Chondrocyte (in vitro differentiated cells): ENCODE results near the gene TPM4. TPM values are rescaled to one million over a fixed set of nuclear protein-coding genes. Genes with fewer than 3 reads are reported as not detected.
A peak's percentile ranks its signal among the peaks of the same experiment; 100 is the strongest.

Experiments
- DNase-seq: peaks from one replicate; pipeline ENCODE4 v3.0.0; 2021; ENCODE audit warnings: mixed read lengths, low spot score
- H3K27ac Mint-ChIP-seq: one replicate; pipeline ENCODE4 v1.8.0; 2021; ENCODE audit warnings: mild to moderate bottlenecking, moderate library complexity, mixed read lengths; ENCODE audit not compliant: unreplicated experiment
- H3K27me3 Mint-ChIP-seq: 2 replicates; pipeline ENCODE4 v1.8.0; 2021; ENCODE audit warnings: low read depth, mixed read lengths
- H3K36me3 Mint-ChIP-seq: 2 replicates; pipeline ENCODE4 v1.8.0; 2021; ENCODE audit warnings: low read depth, mixed read lengths
- H3K4me1 Mint-ChIP-seq: 2 replicates; pipeline ENCODE4 v1.8.0; 2021; ENCODE audit warnings: low read depth, mild to moderate bottlenecking, mixed read lengths
- H3K4me3 Mint-ChIP-seq: one replicate; pipeline ENCODE4 v1.8.0; 2021; ENCODE audit warnings: mild to moderate bottlenecking, moderate library complexity, mixed read lengths; ENCODE audit not compliant: unreplicated experiment
- H3K9me3 Mint-ChIP-seq: 2 replicates; pipeline ENCODE4 v1.8.0; 2021; ENCODE audit warnings: low read depth, mixed read lengths
- CTCF ChIP-seq: fragments of 200-600 bp; sonication (generic); IDR thresholded peaks from 2 replicates; pipeline ENCODE4 v1.5.0; 2021; ENCODE audit warnings: antibody characterized with exemption, mild to moderate bottlenecking, moderate library complexity
- total RNA-seq: library from RNA; stranded (reverse); gene quantifications from 3 replicates; pipeline ENCODE4 v1.2.1, GENCODE V29; 2021

Gene TPM4
- total RNA-seq, 1 donor from 2014 or later = 1,175 TPM

- no peaks in the 10 kb centered on the region for H3K27me3 Mint-ChIP-seq
- peaks cover 50% of the 10 kb centered on the region for H3K36me3 Mint-ChIP-seq
- no peak overlapping the region for H3K4me3 Mint-ChIP-seq
- DNase-seq = no peak
- H3K4me1 Mint-ChIP-seq = peaks cover 21% of the 10 kb centered on the region
- H3K27ac Mint-ChIP-seq = no peak overlapping the region
- H3K9me3 Mint-ChIP-seq = no peaks in the 10 kb centered on the region
- TF ChIP-seq CTCF = no peak
These were observed 24.2 kb downstream of the TPM4 start for GRCh38 chr19:16100524-16100923.

GRCh38 chr19:16104722-16105121 is 28.4 kb downstream of the TPM4 start:
- no peak for TF ChIP-seq CTCF
- Mint-ChIP-seq H3K27ac (peak overlapping the region; percentile 14), H3K27me3 (no peaks in the 10 kb centered on the region), H3K4me1 (no peaks in the 10 kb centered on the region), H3K9me3 (no peaks in the 10 kb centered on the region), H3K36me3 (peaks cover 20% of the 10 kb centered on the region), H3K4me3 (no peak overlapping the region)
- no peak for DNase-seq

GRCh38 chr19:16106121-16106520 is 29.8 kb downstream of the TPM4 start:
- no peak overlapping the region for H3K4me3 Mint-ChIP-seq
- TF ChIP-seq CTCF = no peak
- no peak for DNase-seq
- H3K4me1 Mint-ChIP-seq = peaks cover 3% of the 10 kb centered on the region
- H3K27ac Mint-ChIP-seq = peak overlapping the region; percentile 84
- H3K27me3 Mint-ChIP-seq = no peaks in the 10 kb centered on the region
- H3K9me3 Mint-ChIP-seq = no peaks in the 10 kb centered on the region
- peaks cover 17% of the 10 kb centered on the region for H3K36me3 Mint-ChIP-seq

- H3K27ac Mint-ChIP-seq = peak within 1 kb of the TSS; percentile 91
- H3K9me3 Mint-ChIP-seq = no peaks in the 10 kb centered on the region
- no peaks in the 10 kb centered on the region for H3K36me3 Mint-ChIP-seq
- peak; percentile 91 for TF ChIP-seq CTCF
- DNase-seq = peak; percentile 100
- H3K4me1 Mint-ChIP-seq = peaks cover 26% of the 10 kb centered on the region
- peak within 1 kb of the TSS; percentile 88 for H3K4me3 Mint-ChIP-seq
- H3K27me3 Mint-ChIP-seq = no peaks in the 10 kb centered on the region
These were observed 35.0 kb downstream of the TPM4 start, which contains the start of gene RAB8A for GRCh38 chr19:16111160-16111908. RAB8A (plus strand) TSS chr19:16111889; CDS start chr19:16111902, 13 bp downstream.

GRCh38 chr19:16111909-16112752 is 35.8 kb downstream of the TPM4 start:
- H3K27ac Mint-ChIP-seq = peak overlapping the region; percentile 91
- no peaks in the 10 kb centered on the region for H3K9me3 Mint-ChIP-seq
- peaks cover 26% of the 10 kb centered on the region for H3K4me1 Mint-ChIP-seq
- DNase-seq = no peak
- H3K4me3 Mint-ChIP-seq = peak overlapping the region; percentile 88
- H3K36me3 Mint-ChIP-seq = no peaks in the 10 kb centered on the region
- TF ChIP-seq CTCF = no peak
- H3K27me3 Mint-ChIP-seq = no peaks in the 10 kb centered on the region
